HepG2 (cell line): Measurements from ENCODE around the gene RCHY1. TPM values are rescaled to one million over a fixed set of nuclear protein-coding genes. Genes with fewer than 3 reads are reported as not detected.
A peak's percentile ranks its signal among the peaks of the same experiment; 100 is the strongest.

Experiments
- ARNT ChIP-seq: fragments of 450-650 bp; IDR thresholded peaks from 2 replicates; pipeline ENCODE4 v1.6.1; 2017
- ATF5 ChIP-seq: sonication (generic); formaldehyde crosslinking; IDR thresholded peaks from 2 replicates; pipeline ENCODE4 v1.4.0; 2020; ENCODE audit warnings: mild to moderate bottlenecking, low read depth, missing genetic modification reagents
- CBX2 ChIP-seq, 2 experiments: fragments of 200-600 bp in 1 of 2; sonication (generic); formaldehyde crosslinking in 1 of 2; IDR thresholded peaks; 2 replicates each; pipeline versions ENCODE4 v1.7.0 to v1.8.1; 2018 to 2022; ENCODE audit warnings: low read depth in 2 of 2, low read length in 1 of 2, mild to moderate bottlenecking in 1 of 2, missing genetic modification reagents in 1 of 2
- FIP1L1 ChIP-seq: fragments of 200-400 bp; formaldehyde crosslinking; IDR thresholded peaks from 2 replicates; pipeline ENCODE4 v1.6.1; 2018; ENCODE audit warnings: low read depth, mild to moderate bottlenecking, low read length, moderate library complexity, borderline replicate concordance; ENCODE audit not compliant: insufficient read depth
- HMG20B ChIP-seq: conservative IDR thresholded peaks from 2 replicates; pipeline ENCODE4 v1.6.1; 2016; ENCODE audit warnings: missing genetic modification reagents, missing compliant biosample characterization
- MEIS2 ChIP-seq: sonication (generic); formaldehyde crosslinking; IDR thresholded peaks from 2 replicates; pipeline ENCODE4 v1.9.0; 2021; ENCODE audit warnings: mild to moderate bottlenecking, missing genetic modification reagents
- MYPOP ChIP-seq: sonication (generic); formaldehyde crosslinking; IDR thresholded peaks from 2 replicates; pipeline ENCODE4 v1.8.1; 2023; ENCODE audit warnings: mild to moderate bottlenecking, moderate library complexity, missing genetic modification reagents
- NAIF1 ChIP-seq: sonication (generic); formaldehyde crosslinking; IDR thresholded peaks from 2 replicates; pipeline ENCODE4 v1.5.0; 2020; ENCODE audit warnings: mild to moderate bottlenecking, missing genetic modification reagents, borderline replicate concordance
- NR2F6 ChIP-seq, 2 experiments: IDR thresholded peaks; 2 replicates each; pipeline ENCODE4 v1.6.1; 2016; ENCODE audit warnings: antibody characterized with exemption in 1 of 2, mild to moderate bottlenecking in 1 of 2
- PBX2 ChIP-seq: IDR thresholded peaks from 2 replicates; pipeline ENCODE4 v1.6.1; 2016; ENCODE audit warnings: control low read depth
- REPIN1 ChIP-seq: sonication (generic); formaldehyde crosslinking; IDR thresholded peaks from 2 replicates; pipeline ENCODE4 v1.8.0; 2022; ENCODE audit warnings: missing genetic modification reagents, low read depth, mild to moderate bottlenecking, borderline replicate concordance
- THYN1 ChIP-seq: sonication (generic); formaldehyde crosslinking; IDR thresholded peaks from 2 replicates; pipeline ENCODE4 v1.8.1; 2023; ENCODE audit warnings: low read depth, mild to moderate bottlenecking, moderate library complexity, missing genetic modification reagents, borderline replicate concordance
- ZMAT3 ChIP-seq: sonication (generic); formaldehyde crosslinking; conservative IDR thresholded peaks from 2 replicates; pipeline ENCODE4 v1.7.0; 2021; ENCODE audit warnings: missing genetic modification reagents
- ZNF280D ChIP-seq: sonication (generic); formaldehyde crosslinking; IDR thresholded peaks from 2 replicates; pipeline ENCODE4 v1.5.1; 2020; ENCODE audit warnings: mild to moderate bottlenecking, missing genetic modification reagents
- ZNF44 ChIP-seq: sonication (generic); formaldehyde crosslinking; IDR thresholded peaks from 2 replicates; pipeline ENCODE4 v1.5.1; 2020; ENCODE audit warnings: mild to moderate bottlenecking, missing genetic modification reagents
- ZNF556 ChIP-seq: sonication (generic); formaldehyde crosslinking; IDR thresholded peaks from 2 replicates; pipeline ENCODE4 v1.4.0; 2020; ENCODE audit warnings: mild to moderate bottlenecking, missing genetic modification reagents, borderline replicate concordance
- ZNF709 ChIP-seq: sonication (generic); formaldehyde crosslinking; IDR thresholded peaks from 2 replicates; pipeline ENCODE4 v1.5.0; 2020; ENCODE audit warnings: mild to moderate bottlenecking, missing genetic modification reagents
- polyA plus RNA-seq, 8 experiments: library from polyadenylated mRNA; depleted of rRNA in 3 of 8; stranded (reverse) in 7 of 8; unstranded in 1 of 8; fragments of >200 nt; fragmentation: Illumina TruSeq in 4 of 8; extraction: Trizol in 4 of 8; gene quantifications; 2 replicates each; pipeline versions ENCODE4 v1.2.1 to v1.2.3, GENCODE V29; 2011 to 2016; ENCODE audit warnings: low read depth in 4 of 8, missing spikeins in 1 of 8, mixed read lengths in 1 of 8; ENCODE audit not compliant: insufficient read depth in 1 of 8
- total RNA-seq, 5 experiments: library from RNA; depleted of rRNA; stranded (reverse); fragments of >200 nt; fragmentation: Illumina TruSeq; extraction: Trizol; gene quantifications; 2 replicates each; pipeline ENCODE4 v1.2.3, GENCODE V29; 2016; ENCODE audit warnings: low read depth in 1 of 5

RCHY1 gene
- total and polyA plus RNA-seq, 2 of the 13 experiments (the other 11 are each of a cell fraction or from before 2014, with no cell fraction given), result 19.9 to 30.5 TPM

GRCh38 chr4:75514131-75514948 lies at the start of gene RCHY1, which contains the start of gene THAP6 (continued):
- TF ChIP-seq PBX2 (CRISPR knock-in tag), result no peak
- 0 out of 2 replicates have a peak, but pooled peaks have one; percentile 7 for TF ChIP-seq ATF5 (CRISPR knock-in tag)
- 0 out of 2 replicates have a peak, but pooled peaks have one; percentile 6 for TF ChIP-seq MEIS2 (CRISPR knock-in tag)
- no peak; the same call in 1 of the 2 replicates for TF ChIP-seq ZMAT3 (CRISPR knock-in tag)
- peak; percentile 91 for TF ChIP-seq ZNF556 (CRISPR knock-in tag)
- no peak for TF ChIP-seq NR2F6 (IDR thresholded peaks at IDR 0.05)
- TF ChIP-seq NR2F6 (CRISPR knock-in tag; IDR thresholded peaks at IDR 0.05), result peak; percentile 58
- no peak for TF ChIP-seq ARNT
- TF ChIP-seq MYPOP (CRISPR knock-in tag), result peak; percentile 79
- no peak for TF ChIP-seq ZNF44 (CRISPR knock-in tag)
- TF ChIP-seq FIP1L1, result no peak
- TF ChIP-seq HMG20B (CRISPR knock-in tag), result no peak
- peak; percentile 63; the same call in 1 of the 2 replicates for TF ChIP-seq ZNF280D (CRISPR knock-in tag)
- no peak for TF ChIP-seq THYN1 (CRISPR knock-in tag)
- no peak for TF ChIP-seq CBX2 (IDR thresholded peaks at IDR 0.05; ENCODE audit: low read depth, low read length)
- no peak for TF ChIP-seq CBX2 (CRISPR knock-in tag; IDR thresholded peaks at IDR 0.05; ENCODE audit: low read depth)
- peak; percentile 92; the same call in 1 of the 2 replicates for TF ChIP-seq REPIN1
- no peak for TF ChIP-seq ZNF709 (CRISPR knock-in tag)
- TF ChIP-seq NAIF1 (CRISPR knock-in tag), result peak; percentile 99
